Gastroesophageal sphincter (tissue), 4 donors: ENCODE results near the gene MED9. TPM values are rescaled to one million over a fixed set of nuclear protein-coding genes. Genes with fewer than 3 reads are reported as not detected.
"Not testable (repeated sequence)": the region's sequence is repeated elsewhere in the genome, so short reads cannot be mapped to it uniquely, and the experiment has no call there.

Experiments used
- ATAC-seq: fragments of 150-250 bp; one replicate; pipeline ENCODE4 v1.9.1; 2016; ENCODE audit warnings: mild to moderate bottlenecking, moderate library complexity
- H3K27ac ChIP-seq, 4 donors: fragments of 200-600 bp; sonication (generic) in 3 of 4; 1 replicate in 3 of 4; 2 replicates in 1 of 4; pipeline ENCODE4 v1.5.1; 2016 to 2019
- H3K27me3 ChIP-seq: fragments of 200-600 bp; sonication (generic); one replicate; pipeline ENCODE4 v1.5.1; 2019
- H3K36me3 ChIP-seq, 2 donors: fragments of 200-600 bp; sonication (generic); one replicate each; pipeline ENCODE4 v1.5.1; 2019; ENCODE audit warnings: control low read depth in 1 of 2
- H3K4me1 ChIP-seq, 3 donors: fragments of 200-600 bp; sonication (generic); 1 replicate in 2 of 3; 2 replicates in 1 of 3; pipeline ENCODE4 v1.5.1; 2016 to 2019; ENCODE audit warnings: control low read depth in 2 of 3
- H3K4me3 ChIP-seq, 2 donors: fragments of 200-600 bp; sonication (generic); one replicate each; pipeline ENCODE4 v1.5.1; 2019; ENCODE audit warnings: mild to moderate bottlenecking in 1 of 2, moderate library complexity in 1 of 2
- H3K9me3 ChIP-seq, 3 donors: fragments of 200-600 bp; sonication (generic); one replicate each; pipeline ENCODE4 v1.5.1; 2017 to 2019; ENCODE audit warnings: control low read depth in 2 of 3
- CTCF ChIP-seq, 4 experiments: fragments of 200-600 bp in 2 of 4; fragments of 450-650 bp in 2 of 4; sonication (generic) in 1 of 4; IDR thresholded peaks; one replicate each; pipeline ENCODE4 v1.5.1; 2017 to 2019; ENCODE audit warnings: antibody characterized with exemption in 4 of 4, mild to moderate bottlenecking in 2 of 4, moderate library complexity in 2 of 4
- EP300 ChIP-seq: sonication (generic); formaldehyde crosslinking; IDR thresholded peaks from one replicate; pipeline ENCODE4 v1.6.1; 2017; ENCODE audit warnings: antibody characterized with exemption, mild to moderate bottlenecking
- POLR2A ChIP-seq, 2 donors: fragments of 450-650 bp; IDR thresholded peaks; one replicate each; pipeline ENCODE4 v1.6.1; 2017; ENCODE audit warnings: antibody characterized with exemption in 2 of 2, mild to moderate bottlenecking in 2 of 2, moderate library complexity in 1 of 2
- POLR2AphosphoS5 ChIP-seq: sonication (generic); formaldehyde crosslinking; IDR thresholded peaks from one replicate; pipeline ENCODE4 v1.6.1; 2017; ENCODE audit warnings: antibody characterized with exemption
- WGBS, 2 donors: methylation state at CpG; one replicate each; pipeline ENCODE4 v1.1.5; 2018; ENCODE audit warnings: low coverage in 1 of 2; 5-methylcytosine and 5-hydroxymethylcytosine counted together
- total RNA-seq, 4 donors: library from RNA; depleted of rRNA; stranded (reverse); fragments of >200 nt; gene quantifications; one replicate each; pipeline ENCODE4 v1.1.0, GENCODE V29; 2016

The MED9 gene
- total RNA-seq, 4 donors from 2014 or later = 9.1 to 19.5 (median 16.6) TPM

GRCh38 chr17:17463821-17464220, 13.0 kb upstream of the MED9 start:
- no peak for ATAC-seq

GRCh38 chr17:17465878-17466277, 10.9 kb upstream of the MED9 start:
- H3K27me3 ChIP-seq = peaks cover 60% of the 10 kb centered on the region
- 40% methylated on average over 1 of the region's 1 CpG; no CpG with 5 or more reads in 1 of the 2 donors for WGBS, 2 donors
- H3K4me1 ChIP-seq, H3K36me3 ChIP-seq, ATAC-seq, H3K4me3 ChIP-seq, H3K27ac ChIP-seq, H3K9me3 ChIP-seq: not testable (repeated sequence)

More at GRCh38 chr17:17463821-17464220, 13.0 kb upstream of the MED9 start:
- H3K4me3 ChIP-seq = no peak overlapping the region
- no peaks in the 10 kb centered on the region for H3K9me3 ChIP-seq
- TF ChIP-seq CTCF (IDR thresholded peaks at IDR 0.05) (no peak), POLR2AphosphoS5 (no peak), POLR2A (IDR thresholded peaks at IDR 0.05) (no peak), EP300 (no peak)
- H3K36me3 ChIP-seq = no peaks in the 10 kb centered on the region
- 50 to 67% methylated on average over 2 to 5 of the region's 6 CpGs for WGBS, 2 donors
- no peak overlapping the region for H3K27ac ChIP-seq
- H3K27me3 ChIP-seq = peaks cover 40% of the 10 kb centered on the region
- H3K4me1 ChIP-seq = no peaks in the 10 kb centered on the region

GRCh38 chr17:17466511-17466910, 10.3 kb upstream of the MED9 start:
- H3K9me3 ChIP-seq = no peaks in the 10 kb centered on the region
- ATAC-seq = no peak
- no peak overlapping the region for H3K27ac ChIP-seq
- peaks cover 67% of the 10 kb centered on the region for H3K27me3 ChIP-seq
- TF ChIP-seq POLR2AphosphoS5 (no peak), POLR2A (IDR thresholded peaks at IDR 0.05) (no peak), EP300 (no peak), CTCF (IDR thresholded peaks at IDR 0.05) (no peak)
- H3K4me3 ChIP-seq = no peak overlapping the region
- H3K36me3 ChIP-seq = no peaks in the 10 kb centered on the region
- 49 to 57% methylated on average over 4 of the region's 5 CpGs for WGBS, 2 donors
- no peaks in the 10 kb centered on the region for H3K4me1 ChIP-seq

- Histone ChIP-seq H3K4me1 (no peaks in the 10 kb centered on the region), H3K27ac (no peak overlapping the region), H3K4me3 (no peak overlapping the region), H3K36me3 (no peaks in the 10 kb centered on the region), H3K9me3 (no peaks in the 10 kb centered on the region), H3K27me3 (peaks cover 68% of the 10 kb centered on the region)
- no peak for ATAC-seq
- TF ChIP-seq POLR2A (IDR thresholded peaks at IDR 0.05) (no peak), CTCF (IDR thresholded peaks at IDR 0.05) (no peak), POLR2AphosphoS5 (no peak)
- 24 to 100% methylated on average over 1 to 5 of the region's 5 CpGs for WGBS, 2 donors
Observed at GRCh38 chr17:17467016-17467415, 9.8 kb upstream of the MED9 start.

GRCh38 chr17:17467720-17468119, 9.1 kb upstream of the MED9 start:
- ATAC-seq = no peak
- H3K4me3 ChIP-seq = no peak overlapping the region
- no peaks in the 10 kb centered on the region for H3K4me1 ChIP-seq
- TF ChIP-seq POLR2A (IDR thresholded peaks at IDR 0.05) (no peak), POLR2AphosphoS5 (no peak), EP300 (no peak), CTCF (IDR thresholded peaks at IDR 0.05) (no peak)
- no peaks in the 10 kb centered on the region for H3K9me3 ChIP-seq
- no peak overlapping the region for H3K27ac ChIP-seq
- peaks cover 68% of the 10 kb centered on the region for H3K27me3 ChIP-seq
- WGBS, 2 donors = 39 to 55% methylated on average over 4 to 5 of the region's 5 CpGs
- no peaks in the 10 kb centered on the region for H3K36me3 ChIP-seq
